ENCODE results near the gene SLC36A3. TPM values are rescaled to one million over a fixed set of nuclear protein-coding genes. Genes with fewer than 3 reads are reported as not detected.
"Not testable (repeated sequence)": the region's sequence is repeated elsewhere in the genome, so short reads cannot be mapped to it uniquely, and the experiment has no call there.

The SLC36A3 gene
- polyA plus RNA-seq, 2 donors: not detected

- H3K4me3 ChIP-seq (ENCODE audit: low read depth in 1 of 2, low read length in 2 of 2): peak overlapping the region; percentile 2 to 24
- H3K27ac ChIP-seq (ENCODE audit: low read depth in 2 of 2, low read length in 1 of 2): peak overlapping the region; percentile 28 to 70
- 69 to 76% methylated on average over 3 of the region's 3 CpGs for WGBS, 2 donors
- H3K9me3 ChIP-seq (ENCODE audit: control insufficient read depth in 2 of 2, insufficient read depth in 1 of 2, low read depth in 1 of 2, low read length in 1 of 2): no peaks in the 10 kb centered on the region
- H3K36me3 ChIP-seq (ENCODE audit: control insufficient read depth in 2 of 2, insufficient read depth in 2 of 2, low read length in 1 of 2): peaks cover 0 to 4% of the 10 kb centered on the region in 2 donors
- no peaks in the 10 kb centered on the region for H3K27me3 ChIP-seq (ENCODE audit: control insufficient read depth in 1 of 2, insufficient read depth in 2 of 2, low read length in 2 of 2)
- H3K4me1 ChIP-seq (ENCODE audit: control insufficient read depth in 2 of 2, insufficient read depth in 2 of 2, low read length in 1 of 2): peaks cover 0 to 22% of the 10 kb centered on the region in 2 donors
Measured at GRCh38 chr5:151255621-151256286, 47.8 kb downstream of the SLC36A3 start.

- H3K9me3 ChIP-seq (ENCODE audit: control insufficient read depth in 2 of 2, insufficient read depth in 1 of 2, low read depth in 1 of 2, low read length in 1 of 2); H3K27me3 ChIP-seq (ENCODE audit: control insufficient read depth in 1 of 2, insufficient read depth in 2 of 2, low read length in 2 of 2); H3K36me3 ChIP-seq (ENCODE audit: control insufficient read depth in 2 of 2, insufficient read depth in 2 of 2, low read length in 1 of 2): not testable (repeated sequence)
- H3K4me1 ChIP-seq (ENCODE audit: control insufficient read depth in 2 of 2, insufficient read depth in 2 of 2, low read length in 1 of 2): peaks cover 0 to 22% of the 10 kb centered on the region in 2 donors
- peak overlapping the region; percentile 2 to 24 for H3K4me3 ChIP-seq (ENCODE audit: low read depth in 1 of 2, low read length in 2 of 2)
- 93 to 96% methylated on average over 5 of the region's 5 CpGs for WGBS, 2 donors
- peak overlapping the region; percentile 28 to 70 for H3K27ac ChIP-seq (ENCODE audit: low read depth in 2 of 2, low read length in 1 of 2)
Measured at GRCh38 chr5:151254990-151255389, 48.6 kb downstream of the SLC36A3 start.

GRCh38 chr5:151254556-151254955 lies 49.0 kb downstream of the SLC36A3 start:
- peaks cover 0 to 1% of the 10 kb centered on the region in 2 donors for H3K36me3 ChIP-seq (ENCODE audit: control insufficient read depth in 2 of 2, insufficient read depth in 2 of 2, low read length in 1 of 2)
- peak overlapping the region; percentile 28 to 73 for H3K4me3 ChIP-seq (ENCODE audit: low read depth in 1 of 2, low read length in 2 of 2)
- WGBS, 2 donors: 38 to 52% methylated on average over 1 of the region's 1 CpG
- H3K27me3 ChIP-seq (ENCODE audit: control insufficient read depth in 1 of 2, insufficient read depth in 2 of 2, low read length in 2 of 2): no peaks in the 10 kb centered on the region
- H3K27ac ChIP-seq (ENCODE audit: low read depth in 2 of 2, low read length in 1 of 2): peak overlapping the region; percentile 32 to 61
- H3K4me1 ChIP-seq (ENCODE audit: control insufficient read depth in 2 of 2, insufficient read depth in 2 of 2, low read length in 1 of 2): peaks cover 0 to 22% of the 10 kb centered on the region in 2 donors
- no peaks in the 10 kb centered on the region for H3K9me3 ChIP-seq (ENCODE audit: control insufficient read depth in 2 of 2, insufficient read depth in 1 of 2, low read depth in 1 of 2, low read length in 1 of 2)

GRCh38 chr5:151253605-151253950 lies 50.0 kb downstream of the SLC36A3 start:
- whole genome bisulfite sequencing, 2 donors: 22 to 26% methylated on average over 5 of the region's 5 CpGs
- peak overlapping the region; percentile 73 to 84 for H3K4me3 ChIP-seq (ENCODE audit: low read depth in 1 of 2, low read length in 2 of 2)
- H3K27me3 ChIP-seq (ENCODE audit: control insufficient read depth in 1 of 2, insufficient read depth in 2 of 2, low read length in 2 of 2): no peaks in the 10 kb centered on the region
- no peaks in the 10 kb centered on the region for H3K9me3 ChIP-seq (ENCODE audit: control insufficient read depth in 2 of 2, insufficient read depth in 1 of 2, low read depth in 1 of 2, low read length in 1 of 2)
- H3K27ac ChIP-seq (ENCODE audit: low read depth in 2 of 2, low read length in 1 of 2): peak overlapping the region; percentile 86 to 88
- H3K36me3 ChIP-seq (ENCODE audit: control insufficient read depth in 2 of 2, insufficient read depth in 2 of 2, low read length in 1 of 2): no peaks in the 10 kb centered on the region
- H3K4me1 ChIP-seq (ENCODE audit: control insufficient read depth in 2 of 2, insufficient read depth in 2 of 2, low read length in 1 of 2): peaks cover 2 to 18% of the 10 kb centered on the region in 2 donors

- Histone ChIP-seq H3K36me3 (ENCODE audit: control insufficient read depth in 2 of 2, insufficient read depth in 2 of 2, low read length in 1 of 2) (no peaks in the 10 kb centered on the region), H3K27ac (ENCODE audit: low read depth in 2 of 2, low read length in 1 of 2) (peak within 1 kb of the TSS; percentile 86 to 88), H3K4me3 (ENCODE audit: low read depth in 1 of 2, low read length in 2 of 2) (peak within 1 kb of the TSS; percentile 73 to 84), H3K4me1 (ENCODE audit: control insufficient read depth in 2 of 2, insufficient read depth in 2 of 2, low read length in 1 of 2) (peaks cover 2 to 13% of the 10 kb centered on the region in 2 donors), H3K9me3 (ENCODE audit: control insufficient read depth in 2 of 2, insufficient read depth in 1 of 2, low read depth in 1 of 2, low read length in 1 of 2) (no peaks in the 10 kb centered on the region), H3K27me3 (ENCODE audit: control insufficient read depth in 1 of 2, insufficient read depth in 2 of 2, low read length in 2 of 2) (no peaks in the 10 kb centered on the region)
- WGBS, 2 donors: 1% methylated on average over 44 to 52 of the region's 52 CpGs
Measured at GRCh38 chr5:151252762-151253604, 50.6 kb downstream of the SLC36A3 start, which contains the start of gene GM2A. GM2A (plus strand) TSS chr5:151253185; CDS start chr5:151253217, 32 bp downstream.

- Histone ChIP-seq H3K27ac (ENCODE audit: low read depth in 2 of 2, low read length in 1 of 2) (no peak overlapping the region), H3K4me3 (ENCODE audit: low read depth in 1 of 2, low read length in 2 of 2) (no peak overlapping the region), H3K27me3 (ENCODE audit: control insufficient read depth in 1 of 2, insufficient read depth in 2 of 2, low read length in 2 of 2) (no peaks in the 10 kb centered on the region), H3K36me3 (ENCODE audit: control insufficient read depth in 2 of 2, insufficient read depth in 2 of 2, low read length in 1 of 2) (no peaks in the 10 kb centered on the region), H3K4me1 (ENCODE audit: control insufficient read depth in 2 of 2, insufficient read depth in 2 of 2, low read length in 1 of 2) (peaks cover 2 to 4% of the 10 kb centered on the region in 2 donors), H3K9me3 (ENCODE audit: control insufficient read depth in 2 of 2, insufficient read depth in 1 of 2, low read depth in 1 of 2, low read length in 1 of 2) (no peaks in the 10 kb centered on the region)
- WGBS, 2 donors: 84 to 93% methylated on average over 4 of the region's 4 CpGs
Measured at GRCh38 chr5:151251621-151252020, 51.9 kb downstream of the SLC36A3 start.

GRCh38 chr5:151251001-151251551 lies 52.5 kb downstream of the SLC36A3 start:
- Histone ChIP-seq H3K9me3 (ENCODE audit: control insufficient read depth in 2 of 2, insufficient read depth in 1 of 2, low read depth in 1 of 2, low read length in 1 of 2) (no peaks in the 10 kb centered on the region), H3K36me3 (ENCODE audit: control insufficient read depth in 2 of 2, insufficient read depth in 2 of 2, low read length in 1 of 2) (no peaks in the 10 kb centered on the region), H3K27me3 (ENCODE audit: control insufficient read depth in 1 of 2, insufficient read depth in 2 of 2, low read length in 2 of 2) (no peaks in the 10 kb centered on the region), H3K27ac (ENCODE audit: low read depth in 2 of 2, low read length in 1 of 2) (no peak overlapping the region), H3K4me3 (ENCODE audit: low read depth in 1 of 2, low read length in 2 of 2) (no peak overlapping the region), H3K4me1 (ENCODE audit: control insufficient read depth in 2 of 2, insufficient read depth in 2 of 2, low read length in 1 of 2) (peaks cover 2 to 4% of the 10 kb centered on the region in 2 donors)
- 64 to 82% methylated on average over 5 of the region's 5 CpGs for WGBS, 2 donors

GRCh38 chr5:151250346-151251000 lies 53.1 kb downstream of the SLC36A3 start:
- H3K27ac ChIP-seq (ENCODE audit: low read depth in 2 of 2, low read length in 1 of 2): no peak overlapping the region
- peaks cover 2 to 4% of the 10 kb centered on the region in 2 donors for H3K4me1 ChIP-seq (ENCODE audit: control insufficient read depth in 2 of 2, insufficient read depth in 2 of 2, low read length in 1 of 2)
- no peaks in the 10 kb centered on the region for H3K9me3 ChIP-seq (ENCODE audit: control insufficient read depth in 2 of 2, insufficient read depth in 1 of 2, low read depth in 1 of 2, low read length in 1 of 2)
- WGBS, 2 donors: 82 to 86% methylated on average over 10 of the region's 10 CpGs
- H3K36me3 ChIP-seq (ENCODE audit: control insufficient read depth in 2 of 2, insufficient read depth in 2 of 2, low read length in 1 of 2): no peaks in the 10 kb centered on the region
- H3K4me3 ChIP-seq (ENCODE audit: low read depth in 1 of 2, low read length in 2 of 2): no peak overlapping the region
- H3K27me3 ChIP-seq (ENCODE audit: control insufficient read depth in 1 of 2, insufficient read depth in 2 of 2, low read length in 2 of 2): no peaks in the 10 kb centered on the region

- Histone ChIP-seq H3K9me3 (ENCODE audit: control insufficient read depth in 2 of 2, insufficient read depth in 1 of 2, low read depth in 1 of 2, low read length in 1 of 2) (no peaks in the 10 kb centered on the region), H3K4me3 (ENCODE audit: low read depth in 1 of 2, low read length in 2 of 2) (no peak overlapping the region), H3K27me3 (ENCODE audit: control insufficient read depth in 1 of 2, insufficient read depth in 2 of 2, low read length in 2 of 2) (no peaks in the 10 kb centered on the region), H3K4me1 (ENCODE audit: control insufficient read depth in 2 of 2, insufficient read depth in 2 of 2, low read length in 1 of 2) (peaks cover 0 to 2% of the 10 kb centered on the region in 2 donors), H3K27ac (ENCODE audit: low read depth in 2 of 2, low read length in 1 of 2) (no peak overlapping the region), H3K36me3 (ENCODE audit: control insufficient read depth in 2 of 2, insufficient read depth in 2 of 2, low read length in 1 of 2) (no peaks in the 10 kb centered on the region)
- WGBS, 2 donors: 87 to 98% methylated on average over 5 of the region's 5 CpGs
Measured at GRCh38 chr5:151249281-151249680, 54.3 kb downstream of the SLC36A3 start.

All from esophagus (tissue), 2 donors.